Endometrial microvascular endothelial cells (primary cell): Measurements from ENCODE around the gene ARG2. TPM values are rescaled to one million over a fixed set of nuclear protein-coding genes. Genes with fewer than 3 reads are reported as not detected.

Experiments used
- in situ Hi-C: cut with HindIII; loops from 2 replicates; pipeline ENCODE4 v1.10.0; 2017; ENCODE audit warnings: low sequenced_read_pairs, low pct_unique_long_range_greater_than_20kb; ENCODE audit errors: inconsistent ontology term
- total RNA-seq: library from RNA; depleted of rRNA; stranded (reverse); fragments of >200 nt; gene quantifications from one replicate; pipeline ENCODE4 v1.2.3, GENCODE V29; 2015; ENCODE audit errors: inconsistent ontology term

ARG2 gene
- total RNA-seq, result 29.2 TPM

GRCh38 chr14:67619446-67620216, at the start of gene ARG2:
Gene ARG2, plus strand, starts transcription at chr14:67619920. Its CDS starts 58 bp downstream, at chr14:67619978.
- in situ Hi-C loops, result no loop called here

GRCh38 chr14:67570453-67570852, 49.3 kb upstream of the ARG2 start:
- in situ Hi-C loops, result no loop called here

GRCh38 chr14:67571275-67571990, 48.3 kb upstream of the ARG2 start:
- in situ Hi-C loops, result no loop called here

- in situ Hi-C loops, result no loop called here
Observed at GRCh38 chr14:67571991-67572323, 47.8 kb upstream of the ARG2 start.

GRCh38 chr14:67572608-67573007, 47.1 kb upstream of the ARG2 start:
- in situ Hi-C loops, result no loop called here

- in situ Hi-C loops, result no loop called here
Observed at GRCh38 chr14:67573228-67574010, 46.3 kb upstream of the ARG2 start.

- in situ Hi-C loops, result no loop called here
Observed at GRCh38 chr14:67574156-67574555, 45.6 kb upstream of the ARG2 start.

- in situ Hi-C loops, result no loop called here
Observed at GRCh38 chr14:67574806-67575205, 44.9 kb upstream of the ARG2 start.

GRCh38 chr14:67575684-67576083, 44.0 kb upstream of the ARG2 start:
- in situ Hi-C loops, result no loop called here

- in situ Hi-C loops, result no loop called here
Observed at GRCh38 chr14:67576216-67576955, 43.3 kb upstream of the ARG2 start.

GRCh38 chr14:67577181-67577808, 42.4 kb upstream of the ARG2 start:
- in situ Hi-C loops, result no loop called here

- in situ Hi-C loops, result no loop called here
Observed at GRCh38 chr14:67577909-67578749, 41.6 kb upstream of the ARG2 start.

GRCh38 chr14:67579040-67579439, 40.7 kb upstream of the ARG2 start:
- in situ Hi-C loops, result no loop called here

GRCh38 chr14:67579636-67580035, 40.1 kb upstream of the ARG2 start:
- in situ Hi-C loops, result loop anchor here (10.0 kb wide), 1 partner anchor 115 kb away; the partner anchor contains the start of gene RDH11

- in situ Hi-C loops, result loop anchor here (10.0 kb wide), 1 partner anchor 114 kb away; the partner anchor contains the start of gene RDH11
Observed at GRCh38 chr14:67580336-67581171, 39.2 kb upstream of the ARG2 start.

GRCh38 chr14:67581643-67582042, 38.1 kb upstream of the ARG2 start:
- in situ Hi-C loops, result loop anchor here (10.0 kb wide), 1 partner anchor 113 kb away; the partner anchor contains the start of gene RDH11

GRCh38 chr14:67582061-67582460, 37.7 kb upstream of the ARG2 start:
- in situ Hi-C loops, result loop anchor here (10.0 kb wide), 1 partner anchor 113 kb away; the partner anchor contains the start of gene RDH11
